Skeletal muscle cell (primary cell): Measurements from ENCODE around the gene PKN1.
"Not testable (repeated sequence)": the region's sequence is repeated elsewhere in the genome, so short reads cannot be mapped to it uniquely, and the experiment has no call there.

Source experiments
- DNase-seq: peaks from one replicate; pipeline ENCODE4 v3.0.0-alpha.2; 2010; ENCODE audit warnings: low read depth
- H3K4me3 ChIP-seq: 2 replicates; pipeline ENCODE4 v1.5.1; 2011; ENCODE audit warnings: low read depth, mild to moderate bottlenecking, control low read depth, low read length, moderate library complexity

The PKN1 gene

GRCh38 chr19:14450168-14450874 is 17.2 kb downstream of the PKN1 start:
- H3K4me3 ChIP-seq: no peak overlapping the region
- no peak for DNase-seq

- no peak overlapping the region for H3K4me3 ChIP-seq
- no peak for DNase-seq
These were observed 17.8 kb downstream of the PKN1 start for GRCh38 chr19:14450876-14451275.

GRCh38 chr19:14452303-14452702 is 19.2 kb downstream of the PKN1 start:
- not testable (repeated sequence) for DNase-seq, H3K4me3 ChIP-seq

GRCh38 chr19:14459703-14460102 is 26.6 kb downstream of the PKN1 start:
- no peak for DNase-seq

GRCh38 chr19:14460935-14461334 is 27.8 kb downstream of the PKN1 start:
- H3K4me3 ChIP-seq: no peak overlapping the region
- no peak for DNase-seq

More at GRCh38 chr19:14459703-14460102, 26.6 kb downstream of the PKN1 start:
- no peak overlapping the region for H3K4me3 ChIP-seq

- not testable (repeated sequence) for H3K4me3 ChIP-seq, DNase-seq
These were observed 29.3 kb downstream of the PKN1 start for GRCh38 chr19:14462401-14462800.

GRCh38 chr19:14463747-14464146 is 30.6 kb downstream of the PKN1 start:
- no peak for DNase-seq
- no peak overlapping the region for H3K4me3 ChIP-seq

- no peak for DNase-seq
- no peak overlapping the region for H3K4me3 ChIP-seq
These were observed 34.3 kb downstream of the PKN1 start for GRCh38 chr19:14467391-14467790.

- H3K4me3 ChIP-seq: no peak overlapping the region
- no peak for DNase-seq
These were observed 34.7 kb downstream of the PKN1 start for GRCh38 chr19:14467816-14468215.

GRCh38 chr19:14470031-14470876 is 37.1 kb downstream of the PKN1 start:
- H3K4me3 ChIP-seq: no peak overlapping the region
- DNase-seq: no peak

- H3K4me3 ChIP-seq: no peak overlapping the region
- no peak for DNase-seq
These were observed 38.5 kb downstream of the PKN1 start for GRCh38 chr19:14471436-14472187.

- no peak for DNase-seq
- H3K4me3 ChIP-seq: no peak overlapping the region
These were observed 39.3 kb downstream of the PKN1 start for GRCh38 chr19:14472202-14472938.

GRCh38 chr19:14473073-14473977 is 40.2 kb downstream of the PKN1 start:
- no peak for DNase-seq
- no peak overlapping the region for H3K4me3 ChIP-seq

GRCh38 chr19:14473978-14474578 is 41.0 kb downstream of the PKN1 start:
- no peak for DNase-seq
- H3K4me3 ChIP-seq: no peak overlapping the region

GRCh38 chr19:14474827-14475226 is 41.7 kb downstream of the PKN1 start:
- DNase-seq: no peak

GRCh38 chr19:14475251-14476073 is 42.4 kb downstream of the PKN1 start, which contains the start of gene PTGER1:
Gene PTGER1, minus strand, starts transcription at chr19:14475354. Its CDS starts 1,034 bp downstream, at chr19:14474320.
- H3K4me3 ChIP-seq: no peak within 1 kb of the TSS
- no peak for DNase-seq

More at GRCh38 chr19:14474827-14475226, 41.7 kb downstream of the PKN1 start:
- no peak overlapping the region for H3K4me3 ChIP-seq

GRCh38 chr19:14476327-14476672 is 43.2 kb downstream of the PKN1 start:
- no peak for DNase-seq
- no peak overlapping the region for H3K4me3 ChIP-seq
